Thoracic aorta (tissue), 2 donors: ENCODE measurements around the gene AP5Z1. TPM values are rescaled to one million over a fixed set of nuclear protein-coding genes. Genes with fewer than 3 reads are reported as not detected.

ENCODE experiments used
- ATAC-seq: fragments of 150-250 bp; one replicate; pipeline ENCODE4 v1.8.0; 2017; ENCODE audit warnings: low read depth; ENCODE audit not compliant: insufficient number of reproducible peaks, low FRiP score
- DNase-seq: peaks from one replicate; pipeline ENCODE4 v3.0.0-alpha.2; 2020; ENCODE audit warnings: low spot score
- H3K27ac ChIP-seq, 2 donors: fragments of 200-600 bp; sonication (generic); 1 replicate in 1 of 2; 2 replicates in 1 of 2; pipeline ENCODE4 v1.5.1; 2016; ENCODE audit warnings: mild to moderate bottlenecking in 2 of 2, moderate library complexity in 2 of 2
- H3K27me3 ChIP-seq: fragments of 200-600 bp; sonication (generic); replicated peaks from 2 replicates; pipeline ENCODE4 v1.6.0; 2016; ENCODE audit warnings: mild to moderate bottlenecking; ENCODE audit not compliant: insufficient read depth
- H3K36me3 ChIP-seq: fragments of 200-600 bp; sonication (generic); one replicate; pipeline ENCODE4 v1.5.1; 2016
- H3K4me1 ChIP-seq, 2 donors: fragments of 200-600 bp; sonication (generic); 1 replicate in 1 of 2; 2 replicates in 1 of 2; pipeline versions ENCODE4 v1.5.1 to v1.6.0; 2016; ENCODE audit warnings: low read depth in 2 of 2, mild to moderate bottlenecking in 1 of 2; ENCODE audit not compliant: control insufficient read depth in 1 of 2
- H3K4me3 ChIP-seq: fragments of 200-600 bp; sonication (generic); 2 replicates; pipeline ENCODE4 v1.5.1; 2016; ENCODE audit warnings: mild to moderate bottlenecking
- H3K9me3 ChIP-seq: fragments of 200-600 bp; sonication (generic); 2 replicates; pipeline ENCODE4 v1.5.1; 2016
- CTCF ChIP-seq: fragments of 200-600 bp; sonication (generic); IDR thresholded peaks from one replicate; pipeline ENCODE4 v1.5.1; 2019; ENCODE audit warnings: antibody characterized with exemption
- total RNA-seq, 2 donors: library from RNA; depleted of rRNA; stranded (reverse); fragments of >200 nt; gene quantifications; one replicate each; pipeline versions ENCODE4 v1.1.0 to v1.2.3, GENCODE V29; 2016

Gene AP5Z1
- total RNA-seq, 2 donors from 2014 or later, result 40.3 to 42.0 TPM

- H3K36me3 ChIP-seq, result no peaks in the 10 kb centered on the region
Observed at GRCh38 chr7:4815121-4815520, 39.7 kb downstream of the AP5Z1 start.

GRCh38 chr7:4815609-4816418, 40.4 kb downstream of the AP5Z1 start:
- no peaks in the 10 kb centered on the region for H3K36me3 ChIP-seq
- no peaks in the 10 kb centered on the region for H3K9me3 ChIP-seq
- H3K4me3 ChIP-seq, result no peak overlapping the region
- H3K4me1 ChIP-seq, result peaks cover 5 to 14% of the 10 kb centered on the region in 2 donors
- no peak overlapping the region for H3K27ac ChIP-seq
- TF ChIP-seq CTCF, result no peak
- DNase-seq (no peak), ATAC-seq (no peak)
- H3K27me3 ChIP-seq, result no peaks in the 10 kb centered on the region

More at GRCh38 chr7:4815121-4815520, 39.7 kb downstream of the AP5Z1 start:
- DNase-seq (no peak), ATAC-seq (no peak)
- Histone ChIP-seq H3K27ac (no peak overlapping the region), H3K27me3 (no peaks in the 10 kb centered on the region), H3K4me3 (no peak overlapping the region), H3K9me3 (no peaks in the 10 kb centered on the region), H3K4me1 (peaks cover 2 to 10% of the 10 kb centered on the region in 2 donors)
- no peak for TF ChIP-seq CTCF

- H3K36me3 ChIP-seq, result no peaks in the 10 kb centered on the region
- no peaks in the 10 kb centered on the region for H3K27me3 ChIP-seq
- H3K4me3 ChIP-seq, result no peak overlapping the region
- DNase-seq, result no peak
- H3K9me3 ChIP-seq, result no peaks in the 10 kb centered on the region
- TF ChIP-seq CTCF, result no peak
- H3K4me1 ChIP-seq, result peaks cover 5 to 14% of the 10 kb centered on the region in 2 donors
- no peak overlapping the region for H3K27ac ChIP-seq
- ATAC-seq, result no peak
Observed at GRCh38 chr7:4816419-4817080, 41.1 kb downstream of the AP5Z1 start.

- no peaks in the 10 kb centered on the region for H3K9me3 ChIP-seq
- peaks cover 5 to 14% of the 10 kb centered on the region in 2 donors for H3K4me1 ChIP-seq
- ATAC-seq, result no peak
- H3K36me3 ChIP-seq, result no peaks in the 10 kb centered on the region
- no peaks in the 10 kb centered on the region for H3K27me3 ChIP-seq
- no peak for DNase-seq
- no peak for TF ChIP-seq CTCF
- H3K4me3 ChIP-seq, result no peak overlapping the region
- H3K27ac ChIP-seq, result no peak overlapping the region
Observed at GRCh38 chr7:4817178-4817901, 41.9 kb downstream of the AP5Z1 start.
